NCI-H1105 (cell line): ENCODE results near the gene DLGAP1.

ENCODE experiments used
- DNase-seq: peaks from one replicate; lab custom pipeline; 2025; lab: John Stamatoyannopoulos, UW

Gene DLGAP1

DNA sequence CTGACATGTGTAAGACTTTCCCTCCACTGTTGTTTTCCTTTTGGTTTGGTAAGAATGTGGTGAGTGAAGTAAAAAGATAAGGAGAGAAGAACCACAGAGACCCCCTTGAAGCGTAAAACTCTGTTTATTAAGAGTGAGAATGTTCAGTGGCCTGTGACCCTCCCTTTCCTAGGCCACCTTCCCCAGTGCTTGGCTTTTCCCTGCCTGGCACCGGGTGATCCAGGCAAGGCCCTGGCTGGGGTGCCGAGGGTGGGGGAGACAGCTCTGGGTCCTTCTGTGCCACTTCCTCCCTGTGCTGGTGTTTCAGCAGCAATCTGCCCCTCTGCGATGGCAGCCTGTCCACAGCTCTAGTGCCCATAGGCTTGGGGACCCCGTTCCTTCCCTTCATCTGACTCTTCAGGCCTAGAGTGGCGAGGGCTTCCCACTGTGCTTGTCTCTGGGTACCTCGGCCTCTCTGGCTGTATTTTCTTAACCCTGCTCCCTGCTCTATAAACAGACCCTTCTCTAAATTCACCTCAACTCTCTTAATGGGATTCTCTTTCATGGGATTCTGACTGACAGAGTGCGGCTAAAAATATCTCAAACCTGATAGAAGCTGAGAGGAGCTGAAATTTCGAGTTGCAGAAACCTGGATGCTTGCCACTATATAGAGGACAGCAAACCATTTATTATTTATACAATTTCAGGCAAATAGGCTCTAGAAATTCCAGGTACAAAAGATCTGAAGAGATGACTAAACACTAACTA lies 461.0 kb downstream of the DLGAP1 start:
- no peak for DNase-seq

- no peak for DNase-seq
Observed at GRCh38 chr18:3985664-3986063, 469.4 kb downstream of the DLGAP1 start.

- no peak for DNase-seq
Observed at GRCh38 chr18:3985020-3985419, 470.1 kb downstream of the DLGAP1 start.

GRCh38 chr18:3984163-3984757 lies 470.8 kb downstream of the DLGAP1 start:
- DNase-seq, result no peak

- DNase-seq, result no peak
Observed at GRCh38 chr18:3983351-3983969, 471.6 kb downstream of the DLGAP1 start.

DNA sequence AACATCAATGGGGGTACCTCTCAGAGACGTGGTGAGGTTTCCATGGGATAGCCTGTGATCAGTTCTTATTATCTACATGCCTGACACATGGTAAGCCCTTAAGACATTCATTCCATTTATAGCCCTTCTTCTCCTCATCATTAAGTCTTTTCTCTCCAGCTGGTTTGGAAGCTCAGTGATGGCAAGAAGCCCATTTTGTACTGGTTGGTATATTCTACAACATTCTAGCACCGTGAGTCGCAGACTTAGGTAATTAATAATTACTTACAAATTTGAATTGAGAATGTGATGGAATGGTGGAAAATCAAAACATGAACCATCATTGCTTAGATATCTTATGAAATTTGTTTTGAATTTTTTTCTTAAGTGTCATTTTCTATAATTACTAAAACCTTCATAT lies 472.6 kb downstream of the DLGAP1 start:
- no peak for DNase-seq

- no peak for DNase-seq
Observed at GRCh38 chr18:3979024-3979423, 476.1 kb downstream of the DLGAP1 start.

GRCh38 chr18:3973191-3973850 lies 481.8 kb downstream of the DLGAP1 start:
- DNase-seq, result no peak

DNA sequence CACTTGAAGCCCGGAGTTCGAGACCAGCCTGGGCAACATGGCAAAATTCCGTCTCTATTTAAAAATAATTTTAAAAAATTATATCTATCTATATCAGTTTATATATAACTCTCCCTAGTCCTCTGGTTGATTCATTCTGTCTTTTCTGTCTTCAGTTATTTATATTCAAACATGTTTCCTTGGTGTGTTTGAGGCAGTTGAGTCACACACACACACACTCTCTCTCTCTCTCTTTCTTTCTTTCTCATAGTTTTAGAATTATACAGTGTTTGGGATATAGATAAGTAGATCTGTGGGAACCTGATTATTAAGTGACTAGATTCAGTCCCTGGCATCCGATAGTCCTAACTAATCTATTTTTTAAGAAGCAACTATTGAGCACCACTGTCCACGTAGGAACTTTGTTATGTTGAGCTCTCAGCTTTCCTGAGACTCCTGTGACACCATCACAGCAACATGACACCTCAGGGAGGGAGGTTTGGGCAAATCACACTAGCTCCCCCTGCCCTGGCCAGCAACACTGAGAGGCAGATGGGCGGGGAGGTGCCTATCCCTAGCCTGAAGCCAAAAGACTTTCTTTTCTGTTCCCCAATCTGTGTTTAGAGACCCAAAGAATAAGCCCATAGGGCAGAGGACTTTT lies 482.7 kb downstream of the DLGAP1 start:
- no peak for DNase-seq

DNA sequence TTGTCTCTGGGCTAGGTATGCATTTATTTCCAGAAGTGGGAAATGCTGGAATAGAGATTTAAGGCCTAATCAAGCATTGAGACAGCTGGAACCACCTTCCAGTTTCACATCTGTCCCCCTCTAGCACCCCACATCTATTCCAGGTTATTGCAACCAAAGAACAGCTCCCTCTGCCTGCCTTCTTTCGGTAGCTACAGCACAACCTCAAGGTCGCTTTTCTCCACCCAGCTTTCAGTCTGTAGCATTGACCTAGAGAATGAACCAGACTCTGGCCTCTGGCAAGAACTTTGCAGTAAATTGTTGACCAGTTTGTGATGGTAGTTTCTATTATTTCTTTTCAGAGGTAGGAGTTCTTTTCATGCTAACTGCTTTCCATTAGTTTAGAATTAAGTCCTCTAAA lies 484.2 kb downstream of the DLGAP1 start:
- DNase-seq, result no peak

DNA sequence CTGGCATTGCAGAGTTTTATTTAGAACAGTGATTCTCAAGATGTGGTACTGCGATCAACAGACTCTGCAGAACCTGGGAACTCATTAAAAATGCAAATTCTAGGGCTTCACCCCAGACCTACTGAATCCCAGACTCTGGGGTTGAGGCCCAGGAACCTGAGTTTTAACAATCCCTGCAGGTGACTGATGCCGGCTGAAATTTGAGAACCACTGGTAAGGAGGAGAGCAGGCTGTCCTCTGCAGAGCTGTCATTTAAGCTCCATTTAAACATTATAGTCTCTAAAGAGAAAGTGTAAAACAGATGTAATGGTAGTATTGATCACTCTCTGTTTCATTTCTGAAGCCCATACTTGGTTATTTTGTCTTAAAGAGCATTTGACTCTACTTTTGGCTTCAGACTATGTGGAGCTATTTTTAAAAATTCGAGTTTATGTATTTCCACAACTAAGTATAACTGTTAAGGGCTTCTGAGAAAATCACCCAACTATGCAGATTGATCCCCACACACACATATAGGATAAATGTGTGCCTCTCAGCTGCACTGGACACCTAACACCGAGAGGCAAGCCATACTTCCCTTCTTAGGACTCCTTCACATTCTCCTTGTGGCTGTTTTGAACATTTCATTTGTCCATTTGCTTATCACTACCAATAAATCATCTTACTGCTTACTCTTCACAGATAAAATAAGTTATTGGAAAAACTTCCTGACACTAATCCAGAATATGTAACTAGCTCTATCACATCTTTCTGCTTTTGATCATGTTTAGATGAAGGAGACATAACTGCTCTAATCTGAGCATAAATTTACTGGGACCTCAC lies 487.5 kb downstream of the DLGAP1 start:
- no peak for DNase-seq

- DNase-seq, result no peak
Observed at GRCh38 chr18:3966642-3967358, 488.3 kb downstream of the DLGAP1 start.

- no peak for DNase-seq
Observed at GRCh38 chr18:3966246-3966641, 488.9 kb downstream of the DLGAP1 start.

GRCh38 chr18:3960977-3961376 lies 494.1 kb downstream of the DLGAP1 start:
- no peak for DNase-seq

- no peak for DNase-seq
Observed at GRCh38 chr18:3960142-3960541, 495.0 kb downstream of the DLGAP1 start.

GRCh38 chr18:3952031-3952430 lies 503.1 kb downstream of the DLGAP1 start:
- DNase-seq, result no peak

GRCh38 chr18:3950668-3951404 lies 504.3 kb downstream of the DLGAP1 start:
- no peak for DNase-seq

GRCh38 chr18:3948958-3949357 lies 506.1 kb downstream of the DLGAP1 start:
- DNase-seq, result no peak

DNA sequence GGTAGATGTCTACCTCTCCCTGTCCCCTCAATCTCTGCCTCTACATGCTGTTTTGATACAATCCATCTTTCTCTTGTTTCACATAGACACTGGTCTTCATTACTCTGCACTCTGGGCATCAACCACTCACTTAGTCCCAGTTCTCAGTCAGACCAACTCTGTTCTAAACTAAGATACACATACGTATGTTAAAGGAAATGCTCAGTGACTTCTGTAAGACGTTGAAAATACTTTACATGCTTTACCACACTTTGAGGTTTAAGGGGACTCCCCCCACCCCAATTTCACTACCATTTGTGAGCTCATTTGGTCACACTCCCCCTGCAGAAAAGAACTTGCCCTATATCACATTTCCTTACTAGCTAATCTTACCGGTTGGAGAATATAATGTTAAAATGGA lies 507.7 kb downstream of the DLGAP1 start:
- no peak for DNase-seq

- no peak for DNase-seq
Observed at GRCh38 chr18:3935305-3935704, 519.8 kb downstream of the DLGAP1 start.
